Colonic mucosa (tissue), 4 donors: ENCODE results near the gene STARD5. TPM values are rescaled to one million over a fixed set of nuclear protein-coding genes. Genes with fewer than 3 reads are reported as not detected.

Source experiments
- DNase-seq: peaks from one replicate; pipeline ENCODE4 v3.0.0-alpha.2; 2020
- H3K27ac ChIP-seq: fragments of 200-600 bp; one replicate; pipeline ENCODE4 v1.8.0; 2021
- H3K27me3 ChIP-seq: fragments of 200-600 bp; one replicate; pipeline ENCODE4 v1.8.0; 2021
- H3K36me3 ChIP-seq: fragments of 200-600 bp; one replicate; pipeline ENCODE4 v1.8.0; 2021
- H3K4me1 ChIP-seq: fragments of 200-600 bp; one replicate; pipeline ENCODE4 v1.8.0; 2021; ENCODE audit warnings: mild to moderate bottlenecking
- H3K4me3 ChIP-seq: fragments of 200-600 bp; one replicate; pipeline ENCODE4 v1.8.0; 2021
- H3K9ac ChIP-seq, 2 donors: one replicate each; pipeline ENCODE4 v1.7.0; 2013; ENCODE audit warnings: control low read depth in 2 of 2, low read depth in 2 of 2, low read length in 2 of 2
- H3K9me3 ChIP-seq: fragments of 200-600 bp; one replicate; pipeline ENCODE4 v1.8.0; 2021
- CTCF ChIP-seq: fragments of 200-600 bp; IDR thresholded peaks from one replicate; pipeline ENCODE4 v1.8.0; 2022; ENCODE audit warnings: antibody characterized with exemption, mild to moderate bottlenecking
- intact Hi-C: fragments of 100-400 bp; cut with DNase I; formaldehyde crosslinking; loops from one replicate; pipeline ENCODE4 v1.14.1; 2022
- total RNA-seq, 2 donors: library from RNA; stranded (reverse); fragmentation: NEBNext Ultra II Directional in 1 of 2; extraction: Animal tissue kit (Norgen Biotek cat#: 25700) in 1 of 2; gene quantifications; one replicate each; pipeline ENCODE4 v1.2.1, GENCODE V29; 2021
- donor health status: healthy.
- donor health status: DM: no; HTN: no; CAD: no.
- donor health status: DM: no; HTN: no; CAD: no.

The STARD5 gene
- total RNA-seq: 10 to 100 TPM; 34.7 to 38.7 TPM

GRCh38 chr15:81323944-81324881, at the start of gene STARD5:
STARD5 (minus strand) TSS chr15:81324141; CDS start chr15:81324099, 42 bp downstream.
- intact Hi-C loops: no loop called here

GRCh38 chr15:81373176-81373575, 49.2 kb upstream of the STARD5 start:
- H3K9me3 ChIP-seq: no peaks in the 10 kb centered on the region
- DNase-seq: no peak
- no peak overlapping the region for H3K9ac ChIP-seq
- no peaks in the 10 kb centered on the region for H3K27me3 ChIP-seq
- intact Hi-C loops: no loop called here
- H3K4me3 ChIP-seq: no peak overlapping the region
- TF ChIP-seq CTCF: no peak
- H3K36me3 ChIP-seq: no peaks in the 10 kb centered on the region
- H3K27ac ChIP-seq: no peak overlapping the region
- no peaks in the 10 kb centered on the region for H3K4me1 ChIP-seq

More at GRCh38 chr15:81323944-81324881, at the start of gene STARD5:
- DNase-seq: peak; percentile 100
- peak within 1 kb of the TSS; percentile 91 to 95 for H3K9ac ChIP-seq
- H3K36me3 ChIP-seq: no peaks in the 10 kb centered on the region
- H3K4me3 ChIP-seq: peak within 1 kb of the TSS; percentile 80
- peaks cover 5% of the 10 kb centered on the region for H3K4me1 ChIP-seq
- no peaks in the 10 kb centered on the region for H3K9me3 ChIP-seq
- H3K27ac ChIP-seq: peak within 1 kb of the TSS; percentile 79
- no peak for TF ChIP-seq CTCF
- no peaks in the 10 kb centered on the region for H3K27me3 ChIP-seq

- H3K27ac ChIP-seq: no peak overlapping the region
- TF ChIP-seq CTCF: no peak
- DNase-seq: no peak
These were observed 48.6 kb upstream of the STARD5 start for GRCh38 chr15:81372575-81372974.

GRCh38 chr15:81363718-81364500, 40.0 kb upstream of the STARD5 start:
- no peak overlapping the region for H3K4me3 ChIP-seq
- no peak overlapping the region for H3K27ac ChIP-seq
- no peaks in the 10 kb centered on the region for H3K9me3 ChIP-seq
- no peaks in the 10 kb centered on the region for H3K4me1 ChIP-seq
- DNase-seq: no peak
- no peak for TF ChIP-seq CTCF
- no peaks in the 10 kb centered on the region for H3K27me3 ChIP-seq
- H3K36me3 ChIP-seq: no peaks in the 10 kb centered on the region
- intact Hi-C loops: no loop called here
- no peak overlapping the region for H3K9ac ChIP-seq

More at GRCh38 chr15:81372575-81372974, 48.6 kb upstream of the STARD5 start:
- H3K36me3 ChIP-seq: no peaks in the 10 kb centered on the region
- no peak overlapping the region for H3K4me3 ChIP-seq
- H3K9ac ChIP-seq: no peak overlapping the region
- no peaks in the 10 kb centered on the region for H3K9me3 ChIP-seq
- intact Hi-C loops: no loop called here
- H3K4me1 ChIP-seq: no peaks in the 10 kb centered on the region
- no peaks in the 10 kb centered on the region for H3K27me3 ChIP-seq

- no peak overlapping the region for H3K27ac ChIP-seq
- H3K4me1 ChIP-seq: no peaks in the 10 kb centered on the region
- no peak for TF ChIP-seq CTCF
- H3K27me3 ChIP-seq: no peaks in the 10 kb centered on the region
- no peak for DNase-seq
- no peak overlapping the region for H3K4me3 ChIP-seq
- no peaks in the 10 kb centered on the region for H3K36me3 ChIP-seq
- H3K9me3 ChIP-seq: no peaks in the 10 kb centered on the region
- intact Hi-C loops: no loop called here
- H3K9ac ChIP-seq: no peak overlapping the region
These were observed 39.3 kb upstream of the STARD5 start for GRCh38 chr15:81363276-81363675.
